Natural killer cell (primary cell): Measurements from ENCODE around the gene PANX3. TPM values are rescaled to one million over a fixed set of nuclear protein-coding genes. Genes with fewer than 3 reads are reported as not detected.
A peak's percentile ranks its signal among the peaks of the same experiment; 100 is the strongest.

ENCODE experiments used
- ATAC-seq, 3 donors: fragments of 150-1000 bp in 2 of 3; fragments of 200-7000 bp in 1 of 3; cut with Tn5 transposase; 1 replicate in 1 of 3; 2 replicates in 2 of 3; pipeline ENCODE4 v1.10.0; 2021; ENCODE audit warnings: mild to moderate bottlenecking in 2 of 3, moderate library complexity in 2 of 3
- DNase-seq, 2 donors: peaks; one replicate each; pipeline versions ENCODE4 v3.0.0 to v3.0.0-alpha.2; 2013 to 2021; ENCODE audit warnings: mixed read lengths in 1 of 2
- H3K27ac ChIP-seq: one replicate; pipeline ENCODE4 v1.5.1; 2013; ENCODE audit warnings: mild to moderate bottlenecking, low read length
- H3K27me3 ChIP-seq: one replicate; pipeline ENCODE4 v1.6.1; 2013; ENCODE audit warnings: low read length; ENCODE audit not compliant: control insufficient read depth, insufficient read depth
- H3K36me3 ChIP-seq: one replicate; pipeline ENCODE4 v1.6.1; 2013; ENCODE audit warnings: low read length; ENCODE audit not compliant: control insufficient read depth, insufficient read depth
- H3K4me1 ChIP-seq: one replicate; pipeline ENCODE4 v1.6.1; 2013; ENCODE audit warnings: low read length; ENCODE audit not compliant: control insufficient read depth, insufficient read depth
- H3K4me3 ChIP-seq: one replicate; pipeline ENCODE4 v1.5.1; 2013; ENCODE audit warnings: low read length
- H3K9me3 ChIP-seq: one replicate; pipeline ENCODE4 v1.6.1; 2013; ENCODE audit warnings: low read length; ENCODE audit not compliant: control insufficient read depth, insufficient read depth
- H3K27ac Mint-ChIP-seq, 2 donors: one replicate each; pipeline ENCODE4 v1.8.0; 2022; ENCODE audit warnings: mild to moderate bottlenecking in 2 of 2, mixed read lengths in 2 of 2, moderate library complexity in 1 of 2
- H3K27me3 Mint-ChIP-seq, 2 donors: one replicate each; pipeline ENCODE4 v1.8.0; 2022; ENCODE audit warnings: low read depth in 2 of 2, mixed read lengths in 2 of 2
- H3K36me3 Mint-ChIP-seq: one replicate; pipeline ENCODE4 v1.8.0; 2022; ENCODE audit warnings: mixed read lengths
- H3K4me1 Mint-ChIP-seq, 2 donors: one replicate each; pipeline ENCODE4 v1.8.0; 2022; ENCODE audit warnings: mixed read lengths in 2 of 2
- H3K4me3 Mint-ChIP-seq: one replicate; pipeline ENCODE4 v1.8.0; 2022; ENCODE audit warnings: mild to moderate bottlenecking, moderate library complexity, mixed read lengths
- H3K9me3 Mint-ChIP-seq, 2 donors: one replicate each; pipeline ENCODE4 v1.8.0; 2022; ENCODE audit warnings: mixed read lengths in 2 of 2
- WGBS: methylation state at CpG from one replicate; pipeline ENCODE4 v1.1.7; 2013; ENCODE audit warnings: missing lambda C conversion rate; ENCODE audit not compliant: insufficient coverage; 5-methylcytosine and 5-hydroxymethylcytosine counted together
- intact Hi-C: fragments of 100-400 bp; cut with micrococcal nuclease; formaldehyde crosslinking; loops from one replicate; pipeline ENCODE4 v1.14.2; 2022
- total RNA-seq, 4 donors: library from RNA; stranded (reverse); fragments of 120-200 nt in 1 of 4; gene quantifications; one replicate each; pipeline versions ENCODE4 v1.2.3 to v1.2.4, GENCODE V29; 2013 to 2022
- TF ChIP-seq, protein P1 (sequence below): fragments of 200-600 bp; IDR thresholded peaks from one replicate; pipeline ENCODE4 v1.8.0; 2022; ENCODE audit warnings: antibody characterized with exemption

Gene PANX3
- total RNA-seq, 3 donors from 2014 or later (not counting 1 experiment from before 2014, with no cell fraction given) = not detected

DNA sequence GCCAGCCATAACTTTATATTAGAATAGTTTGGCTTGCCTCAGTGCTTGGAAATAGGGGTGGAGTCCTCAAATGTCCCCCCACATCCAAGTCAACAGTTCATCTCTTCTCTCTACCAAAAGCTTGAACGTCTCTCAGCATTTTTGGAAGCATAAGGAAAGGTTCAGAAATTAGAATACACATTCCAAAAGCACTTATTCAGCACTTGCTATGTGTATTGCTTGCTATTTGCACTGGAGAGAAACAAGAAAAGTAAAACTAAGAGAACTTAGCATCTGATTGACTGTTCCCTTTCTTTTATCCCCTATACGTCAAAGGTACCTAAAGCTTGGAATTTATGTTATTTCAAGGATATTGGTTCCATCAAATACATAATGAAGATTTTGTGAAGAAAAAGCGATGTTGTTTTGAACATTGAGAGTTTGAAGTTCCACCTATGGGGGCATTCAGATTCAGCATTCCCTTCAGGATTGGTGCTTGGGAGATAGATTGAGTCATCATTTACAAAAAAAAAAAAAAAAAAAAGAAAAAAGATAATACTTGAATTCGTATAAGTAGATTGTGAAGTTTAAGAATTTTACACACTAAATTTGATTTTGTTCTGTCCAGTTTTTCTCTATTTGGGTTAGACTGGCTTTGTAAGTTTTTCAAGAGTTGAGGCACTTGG is 12.8 kb downstream of the PANX3 start:
- peaks cover 33 to 53% of the 10 kb centered on the region in 2 donors for H3K4me1 Mint-ChIP-seq
- no peak for ATAC-seq
- no peaks in the 10 kb centered on the region for H3K27me3 ChIP-seq
- intact Hi-C loops = no loop called here
- TF ChIP-seq, protein P1, sequence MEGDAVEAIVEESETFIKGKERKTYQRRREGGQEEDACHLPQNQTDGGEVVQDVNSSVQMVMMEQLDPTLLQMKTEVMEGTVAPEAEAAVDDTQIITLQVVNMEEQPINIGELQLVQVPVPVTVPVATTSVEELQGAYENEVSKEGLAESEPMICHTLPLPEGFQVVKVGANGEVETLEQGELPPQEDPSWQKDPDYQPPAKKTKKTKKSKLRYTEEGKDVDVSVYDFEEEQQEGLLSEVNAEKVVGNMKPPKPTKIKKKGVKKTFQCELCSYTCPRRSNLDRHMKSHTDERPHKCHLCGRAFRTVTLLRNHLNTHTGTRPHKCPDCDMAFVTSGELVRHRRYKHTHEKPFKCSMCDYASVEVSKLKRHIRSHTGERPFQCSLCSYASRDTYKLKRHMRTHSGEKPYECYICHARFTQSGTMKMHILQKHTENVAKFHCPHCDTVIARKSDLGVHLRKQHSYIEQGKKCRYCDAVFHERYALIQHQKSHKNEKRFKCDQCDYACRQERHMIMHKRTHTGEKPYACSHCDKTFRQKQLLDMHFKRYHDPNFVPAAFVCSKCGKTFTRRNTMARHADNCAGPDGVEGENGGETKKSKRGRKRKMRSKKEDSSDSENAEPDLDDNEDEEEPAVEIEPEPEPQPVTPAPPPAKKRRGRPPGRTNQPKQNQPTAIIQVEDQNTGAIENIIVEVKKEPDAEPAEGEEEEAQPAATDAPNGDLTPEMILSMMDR = no peak
- peaks cover 31% of the 10 kb centered on the region for H3K36me3 ChIP-seq
- H3K4me3 ChIP-seq = peak overlapping the region; percentile 84
- peak overlapping the region; percentile 96 to 98 for H3K27ac Mint-ChIP-seq
- H3K27ac ChIP-seq = no peak overlapping the region
- DNase-seq = no peak
- WGBS = 100% methylated on average over 1 of the region's 4 CpGs
- no peaks in the 10 kb centered on the region for H3K9me3 ChIP-seq
- H3K9me3 Mint-ChIP-seq = no peaks in the 10 kb centered on the region
- H3K36me3 Mint-ChIP-seq = no peaks in the 10 kb centered on the region
- peaks cover 11 to 12% of the 10 kb centered on the region in 2 donors for H3K27me3 Mint-ChIP-seq
- H3K4me3 Mint-ChIP-seq = peak overlapping the region; percentile 94
- H3K4me1 ChIP-seq = peaks cover 10% of the 10 kb centered on the region

GRCh38 chr11:124625504-124626168 is 14.4 kb downstream of the PANX3 start:
- TF ChIP-seq, protein P1 = no peak
- peaks cover 7% of the 10 kb centered on the region for H3K36me3 Mint-ChIP-seq
- peak overlapping the region; percentile 26 to 80 for H3K27ac Mint-ChIP-seq
- Histone ChIP-seq H3K27me3 (no peaks in the 10 kb centered on the region), H3K4me1 (peaks cover 10% of the 10 kb centered on the region), H3K36me3 (peaks cover 42% of the 10 kb centered on the region), H3K27ac (no peak overlapping the region), H3K9me3 (no peaks in the 10 kb centered on the region), H3K4me3 (no peak overlapping the region)
- H3K4me3 Mint-ChIP-seq = peak overlapping the region; percentile 17
- peaks cover 33 to 55% of the 10 kb centered on the region in 2 donors for H3K4me1 Mint-ChIP-seq
- no peaks in the 10 kb centered on the region for H3K9me3 Mint-ChIP-seq
- DNase-seq = no peak
- 93% methylated on average over 3 of the region's 3 CpGs for WGBS
- intact Hi-C loops = no loop called here
- no peak for ATAC-seq
- H3K27me3 Mint-ChIP-seq = peaks cover 0 to 4% of the 10 kb centered on the region in 2 donors

DNA sequence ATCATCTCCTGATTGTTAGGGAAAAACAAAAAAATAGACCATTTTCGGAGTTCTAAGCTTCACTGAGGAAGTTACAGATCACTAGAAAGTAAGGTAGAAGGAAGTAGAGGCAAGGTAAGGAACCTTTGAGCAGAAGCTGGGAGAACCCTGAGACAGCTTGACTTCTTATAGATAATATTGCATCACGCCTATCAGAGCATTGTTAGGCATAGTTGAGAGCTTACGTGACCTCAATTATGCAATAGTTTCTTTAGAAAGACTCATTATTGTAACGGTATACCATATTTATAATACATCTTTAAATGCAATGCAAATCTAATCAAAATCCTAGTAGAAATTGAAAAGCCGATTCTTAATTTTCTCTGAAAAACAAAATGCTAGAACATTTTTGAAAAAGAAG is 16.3 kb downstream of the PANX3 start:
- H3K36me3 ChIP-seq = peaks cover 61% of the 10 kb centered on the region

More for the DNA sequence above, 16.3 kb downstream of the PANX3 start:
- H3K4me3 ChIP-seq = no peak overlapping the region
- DNase-seq (no peak), ATAC-seq (no peak)
- H3K4me1 ChIP-seq = peaks cover 5% of the 10 kb centered on the region
- Mint-ChIP-seq H3K9me3 (no peaks in the 10 kb centered on the region), H3K27me3 (no peaks in the 10 kb centered on the region), H3K4me3 (no peak overlapping the region), H3K36me3 (peaks cover 7% of the 10 kb centered on the region), H3K27ac (peak overlapping the region in 1 of 2 donors; percentile 5), H3K4me1 (peaks cover 33 to 50% of the 10 kb centered on the region in 2 donors)
- no peaks in the 10 kb centered on the region for H3K9me3 ChIP-seq
- H3K27ac ChIP-seq = no peak overlapping the region
- no peaks in the 10 kb centered on the region for H3K27me3 ChIP-seq
- 93% methylated on average over 4 of the region's 5 CpGs for WGBS
- TF ChIP-seq, protein P1 = no peak
- intact Hi-C loops = no loop called here
